HepG2 (cell line): ENCODE results near the gene TSGA10IP. TPM values are rescaled to one million over a fixed set of nuclear protein-coding genes. Genes with fewer than 3 reads are reported as not detected.

Experiments used
- ATAD3A ChIP-seq: sonication (generic); formaldehyde crosslinking; IDR thresholded peaks from 2 replicates; pipeline ENCODE4 v1.4.0; 2020; ENCODE audit warnings: missing genetic modification reagents
- ATF7-NPFF ChIP-seq: sonication (generic); formaldehyde crosslinking; IDR thresholded peaks from 2 replicates; pipeline ENCODE4 v1.8.1; 2023; ENCODE audit warnings: mild to moderate bottlenecking, low read depth, missing genetic modification reagents, moderate library complexity
- BRD4 ChIP-seq: sonication (generic); formaldehyde crosslinking; IDR thresholded peaks from 2 replicates; pipeline ENCODE4 v1.4.0; 2020; ENCODE audit warnings: missing genetic modification reagents
- NBN ChIP-seq: fragments of 450-650 bp; conservative IDR thresholded peaks from 2 replicates; pipeline ENCODE4 v1.6.1; 2017
- TBL1XR1 ChIP-seq: fragments of 150-350 bp; IDR thresholded peaks from 2 replicates; pipeline ENCODE4 v1.6.1; 2014; ENCODE audit warnings: borderline replicate concordance, low read length; ENCODE audit not compliant: partially characterized antibody
- YEATS4 ChIP-seq: sonication (generic); formaldehyde crosslinking; IDR thresholded peaks from 2 replicates; pipeline ENCODE4 v1.4.0; 2020; ENCODE audit warnings: missing genetic modification reagents, borderline replicate concordance
- ZFAT ChIP-seq: sonication (generic); formaldehyde crosslinking; conservative IDR thresholded peaks from 2 replicates; pipeline ENCODE4 v1.8.1; 2023; ENCODE audit warnings: missing genetic modification reagents, inconsistent platforms
- ZFP36L2 ChIP-seq: sonication (generic); formaldehyde crosslinking; IDR thresholded peaks from 2 replicates; pipeline ENCODE4 v1.4.0; 2020; ENCODE audit warnings: missing genetic modification reagents
- ZNF136 ChIP-seq: sonication (generic); formaldehyde crosslinking; IDR thresholded peaks from 2 replicates; pipeline ENCODE4 v1.8.1; 2022; ENCODE audit warnings: low read depth, mild to moderate bottlenecking, moderate library complexity, missing genetic modification reagents
- ZNF326 ChIP-seq: sonication (generic); formaldehyde crosslinking; IDR thresholded peaks from 2 replicates; pipeline ENCODE4 v1.4.0; 2020; ENCODE audit warnings: missing genetic modification reagents, borderline replicate concordance
- ZNF432 ChIP-seq: sonication (generic); formaldehyde crosslinking; IDR thresholded peaks from 2 replicates; pipeline ENCODE4 v1.5.0; 2020; ENCODE audit warnings: missing genetic modification reagents, mild to moderate bottlenecking, borderline replicate concordance
- ZNF607 ChIP-seq: sonication (generic); formaldehyde crosslinking; IDR thresholded peaks from 2 replicates; pipeline ENCODE4 v1.5.1; 2020; ENCODE audit warnings: missing genetic modification reagents, mild to moderate bottlenecking, borderline replicate concordance
- polyA plus RNA-seq, 8 experiments: library from polyadenylated mRNA; depleted of rRNA in 3 of 8; stranded (reverse) in 7 of 8; unstranded in 1 of 8; fragments of >200 nt; fragmentation: Illumina TruSeq in 4 of 8; extraction: Trizol in 4 of 8; gene quantifications; 2 replicates each; pipeline versions ENCODE4 v1.2.1 to v1.2.3, GENCODE V29; 2011 to 2016; ENCODE audit warnings: low read depth in 4 of 8, missing spikeins in 1 of 8, mixed read lengths in 1 of 8; ENCODE audit not compliant: insufficient read depth in 1 of 8
- total RNA-seq, 5 experiments: library from RNA; depleted of rRNA; stranded (reverse); fragments of >200 nt; fragmentation: Illumina TruSeq; extraction: Trizol; gene quantifications; 2 replicates each; pipeline ENCODE4 v1.2.3, GENCODE V29; 2016; ENCODE audit warnings: low read depth in 1 of 5
- TF ChIP-seq, protein P1 (sequence below): IDR thresholded peaks from 2 replicates; pipeline ENCODE4 v1.6.1; 2012; ENCODE audit warnings: low read length, improper control_type of control experiment
- TF ChIP-seq, protein P2 (sequence below): sonication (generic); formaldehyde crosslinking; IDR thresholded peaks from 2 replicates; pipeline ENCODE4 v1.8.0; 2023; ENCODE audit warnings: mild to moderate bottlenecking, missing genetic modification reagents
- TF ChIP-seq, protein P3 (sequence below): sonication (generic); formaldehyde crosslinking; IDR thresholded peaks from 2 replicates; pipeline ENCODE4 v1.4.0; 2020; ENCODE audit warnings: missing genetic modification reagents, borderline replicate concordance
- TF ChIP-seq, protein P4 (sequence below): sonication (generic); formaldehyde crosslinking; IDR thresholded peaks from 2 replicates; pipeline ENCODE4 v1.4.0; 2020; ENCODE audit warnings: mild to moderate bottlenecking, missing genetic modification reagents, borderline replicate concordance

The TSGA10IP gene
- total and polyA plus RNA-seq, 2 of the 13 experiments (the other 11 are each of a cell fraction or from before 2014, with no cell fraction given): not detected

DNA sequence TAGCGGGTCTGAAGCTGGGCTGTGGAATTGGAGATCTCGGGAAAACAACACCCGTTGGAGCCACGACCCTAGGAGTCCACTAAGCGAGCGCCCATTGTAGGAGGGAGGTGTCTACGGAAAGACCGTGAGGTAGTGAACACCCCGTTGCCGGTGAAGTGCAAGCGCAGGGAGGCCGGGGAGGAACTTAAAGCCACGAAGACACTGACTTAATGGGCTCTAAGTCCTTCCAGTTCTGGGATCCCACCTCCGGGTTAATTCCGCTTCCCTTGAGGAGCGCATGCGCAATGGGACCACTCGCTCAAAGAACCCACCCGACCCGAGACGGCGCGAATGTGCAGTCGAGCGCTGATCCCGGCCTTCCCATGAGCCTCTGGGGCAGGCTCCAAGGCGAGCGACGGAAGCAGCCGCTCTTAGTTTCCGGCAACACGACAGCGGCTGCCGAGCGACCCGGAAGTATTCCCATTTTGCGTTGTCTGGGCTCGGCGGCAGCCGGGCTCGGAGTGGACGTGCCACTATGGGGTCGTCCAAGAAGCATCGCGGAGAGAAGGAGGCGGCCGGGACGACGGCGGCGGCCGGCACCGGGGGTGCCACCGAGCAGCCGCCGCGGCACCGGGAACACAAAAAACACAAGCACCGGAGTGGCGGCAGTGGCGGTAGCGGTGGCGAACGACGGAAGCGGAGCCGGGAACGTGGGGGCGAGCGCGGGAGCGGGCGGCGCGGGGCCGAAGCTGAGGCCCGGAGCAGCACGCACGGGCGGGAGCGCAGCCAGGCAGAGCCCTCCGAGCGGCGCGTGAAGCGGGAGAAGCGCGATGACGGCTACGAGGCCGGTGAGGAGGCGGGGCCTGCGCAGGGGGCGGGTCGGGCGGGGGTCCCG lies 16.2 kb downstream of the TSGA10IP start, which contains the start of gene SART1 (continued):
- TF ChIP-seq, protein P1, sequence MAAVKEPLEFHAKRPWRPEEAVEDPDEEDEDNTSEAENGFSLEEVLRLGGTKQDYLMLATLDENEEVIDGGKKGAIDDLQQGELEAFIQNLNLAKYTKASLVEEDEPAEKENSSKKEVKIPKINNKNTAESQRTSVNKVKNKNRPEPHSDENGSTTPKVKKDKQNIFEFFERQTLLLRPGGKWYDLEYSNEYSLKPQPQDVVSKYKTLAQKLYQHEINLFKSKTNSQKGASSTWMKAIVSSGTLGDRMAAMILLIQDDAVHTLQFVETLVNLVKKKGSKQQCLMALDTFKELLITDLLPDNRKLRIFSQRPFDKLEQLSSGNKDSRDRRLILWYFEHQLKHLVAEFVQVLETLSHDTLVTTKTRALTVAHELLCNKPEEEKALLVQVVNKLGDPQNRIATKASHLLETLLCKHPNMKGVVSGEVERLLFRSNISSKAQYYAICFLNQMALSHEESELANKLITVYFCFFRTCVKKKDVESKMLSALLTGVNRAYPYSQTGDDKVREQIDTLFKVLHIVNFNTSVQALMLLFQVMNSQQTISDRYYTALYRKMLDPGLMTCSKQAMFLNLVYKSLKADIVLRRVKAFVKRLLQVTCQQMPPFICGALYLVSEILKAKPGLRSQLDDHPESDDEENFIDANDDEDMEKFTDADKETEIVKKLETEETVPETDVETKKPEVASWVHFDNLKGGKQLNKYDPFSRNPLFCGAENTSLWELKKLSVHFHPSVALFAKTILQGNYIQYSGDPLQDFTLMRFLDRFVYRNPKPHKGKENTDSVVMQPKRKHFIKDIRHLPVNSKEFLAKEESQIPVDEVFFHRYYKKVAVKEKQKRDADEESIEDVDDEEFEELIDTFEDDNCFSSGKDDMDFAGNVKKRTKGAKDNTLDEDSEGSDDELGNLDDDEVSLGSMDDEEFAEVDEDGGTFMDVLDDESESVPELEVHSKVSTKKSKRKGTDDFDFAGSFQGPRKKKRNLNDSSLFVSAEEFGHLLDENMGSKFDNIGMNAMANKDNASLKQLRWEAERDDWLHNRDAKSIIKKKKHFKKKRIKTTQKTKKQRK: no peak
- TF ChIP-seq ZNF432 (CRISPR knock-in tag) (no peak), YEATS4 (CRISPR knock-in tag) (peak; percentile 88), BRD4 (no peak), ZFAT (CRISPR knock-in tag) (peak; percentile 97), ZFP36L2 (CRISPR knock-in tag) (no peak), TBL1XR1 (no peak), ZNF607 (CRISPR knock-in tag) (no peak), ZNF136 (CRISPR knock-in tag) (0 out of 2 replicates have a peak, but pooled peaks have one; percentile 35), ATF7-NPFF (CRISPR knock-in tag) (peak; percentile 22; the same call in 1 of the 2 replicates), ATAD3A (CRISPR knock-in tag) (no peak), NBN (no peak), ZNF326 (CRISPR knock-in tag) (no peak)
- TF ChIP-seq, protein P2, sequence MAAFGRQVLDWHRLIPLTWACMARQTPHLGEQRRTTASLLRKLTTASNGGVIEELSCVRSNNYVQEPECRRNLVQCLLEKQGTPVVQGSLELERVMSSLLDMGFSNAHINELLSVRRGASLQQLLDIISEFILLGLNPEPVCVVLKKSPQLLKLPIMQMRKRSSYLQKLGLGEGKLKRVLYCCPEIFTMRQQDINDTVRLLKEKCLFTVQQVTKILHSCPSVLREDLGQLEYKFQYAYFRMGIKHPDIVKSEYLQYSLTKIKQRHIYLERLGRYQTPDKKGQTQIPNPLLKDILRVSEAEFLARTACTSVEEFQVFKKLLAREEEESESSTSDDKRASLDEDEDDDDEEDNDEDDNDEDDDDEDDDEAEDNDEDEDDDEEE (CRISPR knock-in tag): no peak
- TF ChIP-seq, protein P3, sequence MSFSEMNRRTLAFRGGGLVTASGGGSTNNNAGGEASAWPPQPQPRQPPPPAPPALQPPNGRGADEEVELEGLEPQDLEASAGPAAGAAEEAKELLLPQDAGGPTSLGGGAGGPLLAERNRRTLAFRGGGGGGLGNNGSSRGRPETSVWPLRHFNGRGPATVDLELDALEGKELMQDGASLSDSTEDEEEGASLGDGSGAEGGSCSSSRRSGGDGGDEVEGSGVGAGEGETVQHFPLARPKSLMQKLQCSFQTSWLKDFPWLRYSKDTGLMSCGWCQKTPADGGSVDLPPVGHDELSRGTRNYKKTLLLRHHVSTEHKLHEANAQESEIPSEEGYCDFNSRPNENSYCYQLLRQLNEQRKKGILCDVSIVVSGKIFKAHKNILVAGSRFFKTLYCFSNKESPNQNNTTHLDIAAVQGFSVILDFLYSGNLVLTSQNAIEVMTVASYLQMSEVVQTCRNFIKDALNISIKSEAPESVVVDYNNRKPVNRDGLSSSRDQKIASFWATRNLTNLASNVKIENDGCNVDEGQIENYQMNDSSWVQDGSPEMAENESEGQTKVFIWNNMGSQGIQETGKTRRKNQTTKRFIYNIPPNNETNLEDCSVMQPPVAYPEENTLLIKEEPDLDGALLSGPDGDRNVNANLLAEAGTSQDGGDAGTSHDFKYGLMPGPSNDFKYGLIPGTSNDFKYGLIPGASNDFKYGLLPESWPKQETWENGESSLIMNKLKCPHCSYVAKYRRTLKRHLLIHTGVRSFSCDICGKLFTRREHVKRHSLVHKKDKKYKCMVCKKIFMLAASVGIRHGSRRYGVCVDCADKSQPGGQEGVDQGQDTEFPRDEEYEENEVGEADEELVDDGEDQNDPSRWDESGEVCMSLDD (CRISPR knock-in tag): no peak
- TF ChIP-seq, protein P4, sequence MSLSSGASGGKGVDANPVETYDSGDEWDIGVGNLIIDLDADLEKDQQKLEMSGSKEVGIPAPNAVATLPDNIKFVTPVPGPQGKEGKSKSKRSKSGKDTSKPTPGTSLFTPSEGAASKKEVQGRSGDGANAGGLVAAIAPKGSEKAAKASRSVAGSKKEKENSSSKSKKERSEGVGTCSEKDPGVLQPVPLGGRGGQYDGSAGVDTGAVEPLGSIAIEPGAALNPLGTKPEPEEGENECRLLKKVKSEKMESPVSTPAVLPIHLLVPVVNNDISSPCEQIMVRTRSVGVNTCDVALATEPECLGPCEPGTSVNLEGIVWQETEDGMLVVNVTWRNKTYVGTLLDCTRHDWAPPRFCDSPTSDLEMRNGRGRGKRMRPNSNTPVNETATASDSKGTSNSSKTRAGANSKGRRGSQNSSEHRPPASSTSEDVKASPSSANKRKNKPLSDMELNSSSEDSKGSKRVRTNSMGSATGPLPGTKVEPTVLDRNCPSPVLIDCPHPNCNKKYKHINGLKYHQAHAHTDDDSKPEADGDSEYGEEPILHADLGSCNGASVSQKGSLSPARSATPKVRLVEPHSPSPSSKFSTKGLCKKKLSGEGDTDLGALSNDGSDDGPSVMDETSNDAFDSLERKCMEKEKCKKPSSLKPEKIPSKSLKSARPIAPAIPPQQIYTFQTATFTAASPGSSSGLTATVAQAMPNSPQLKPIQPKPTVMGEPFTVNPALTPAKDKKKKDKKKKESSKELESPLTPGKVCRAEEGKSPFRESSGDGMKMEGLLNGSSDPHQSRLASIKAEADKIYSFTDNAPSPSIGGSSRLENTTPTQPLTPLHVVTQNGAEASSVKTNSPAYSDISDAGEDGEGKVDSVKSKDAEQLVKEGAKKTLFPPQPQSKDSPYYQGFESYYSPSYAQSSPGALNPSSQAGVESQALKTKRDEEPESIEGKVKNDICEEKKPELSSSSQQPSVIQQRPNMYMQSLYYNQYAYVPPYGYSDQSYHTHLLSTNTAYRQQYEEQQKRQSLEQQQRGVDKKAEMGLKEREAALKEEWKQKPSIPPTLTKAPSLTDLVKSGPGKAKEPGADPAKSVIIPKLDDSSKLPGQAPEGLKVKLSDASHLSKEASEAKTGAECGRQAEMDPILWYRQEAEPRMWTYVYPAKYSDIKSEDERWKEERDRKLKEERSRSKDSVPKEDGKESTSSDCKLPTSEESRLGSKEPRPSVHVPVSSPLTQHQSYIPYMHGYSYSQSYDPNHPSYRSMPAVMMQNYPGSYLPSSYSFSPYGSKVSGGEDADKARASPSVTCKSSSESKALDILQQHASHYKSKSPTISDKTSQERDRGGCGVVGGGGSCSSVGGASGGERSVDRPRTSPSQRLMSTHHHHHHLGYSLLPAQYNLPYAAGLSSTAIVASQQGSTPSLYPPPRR: 0 out of 2 replicates have a peak, but pooled peaks have one; percentile 27
